Measurements from ENCODE around the gene PLCH1.

GRCh38 chr3:155455765-155456164, 289.1 kb downstream of the PLCH1 start:
- TF ChIP-seq, protein P1, sequence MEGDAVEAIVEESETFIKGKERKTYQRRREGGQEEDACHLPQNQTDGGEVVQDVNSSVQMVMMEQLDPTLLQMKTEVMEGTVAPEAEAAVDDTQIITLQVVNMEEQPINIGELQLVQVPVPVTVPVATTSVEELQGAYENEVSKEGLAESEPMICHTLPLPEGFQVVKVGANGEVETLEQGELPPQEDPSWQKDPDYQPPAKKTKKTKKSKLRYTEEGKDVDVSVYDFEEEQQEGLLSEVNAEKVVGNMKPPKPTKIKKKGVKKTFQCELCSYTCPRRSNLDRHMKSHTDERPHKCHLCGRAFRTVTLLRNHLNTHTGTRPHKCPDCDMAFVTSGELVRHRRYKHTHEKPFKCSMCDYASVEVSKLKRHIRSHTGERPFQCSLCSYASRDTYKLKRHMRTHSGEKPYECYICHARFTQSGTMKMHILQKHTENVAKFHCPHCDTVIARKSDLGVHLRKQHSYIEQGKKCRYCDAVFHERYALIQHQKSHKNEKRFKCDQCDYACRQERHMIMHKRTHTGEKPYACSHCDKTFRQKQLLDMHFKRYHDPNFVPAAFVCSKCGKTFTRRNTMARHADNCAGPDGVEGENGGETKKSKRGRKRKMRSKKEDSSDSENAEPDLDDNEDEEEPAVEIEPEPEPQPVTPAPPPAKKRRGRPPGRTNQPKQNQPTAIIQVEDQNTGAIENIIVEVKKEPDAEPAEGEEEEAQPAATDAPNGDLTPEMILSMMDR (conservative IDR thresholded peaks at IDR 0.05), result no peak
- no peak for TF ChIP-seq EZH2 (IDR thresholded peaks at IDR 0.05; ENCODE audit: low read depth)
